Endothelial cell (in vitro differentiated cells): ENCODE measurements around the gene MEIOB. TPM values are rescaled to one million over a fixed set of nuclear protein-coding genes. Genes with fewer than 3 reads are reported as not detected.
"Not testable (repeated sequence)": the region's sequence is repeated elsewhere in the genome, so short reads cannot be mapped to it uniquely, and the experiment has no call there.

Source experiments
- DNase-seq: peaks from one replicate; pipeline ENCODE4 v3.0.0; 2021; ENCODE audit warnings: low spot score
- H3K27ac Mint-ChIP-seq: one replicate; pipeline ENCODE4 v1.8.0; 2021; ENCODE audit warnings: mixed read lengths, inconsistent platforms; ENCODE audit not compliant: unreplicated experiment
- H3K27me3 Mint-ChIP-seq: one replicate; pipeline ENCODE4 v1.8.0; 2021; ENCODE audit warnings: mild to moderate bottlenecking, moderate library complexity, mixed read lengths, inconsistent platforms; ENCODE audit not compliant: unreplicated experiment
- H3K36me3 Mint-ChIP-seq: one replicate; pipeline ENCODE4 v1.8.0; 2021; ENCODE audit warnings: mild to moderate bottlenecking, low read depth, mixed read lengths, inconsistent platforms; ENCODE audit not compliant: unreplicated experiment
- H3K4me1 Mint-ChIP-seq: one replicate; pipeline ENCODE4 v1.8.0; 2021; ENCODE audit warnings: mild to moderate bottlenecking, mixed read lengths, inconsistent platforms; ENCODE audit not compliant: unreplicated experiment
- H3K4me3 Mint-ChIP-seq: one replicate; pipeline ENCODE4 v1.8.0; 2021; ENCODE audit warnings: mild to moderate bottlenecking, mixed read lengths, inconsistent platforms; ENCODE audit not compliant: unreplicated experiment
- H3K9me3 Mint-ChIP-seq: one replicate; pipeline ENCODE4 v1.8.0; 2021; ENCODE audit warnings: mixed read lengths, inconsistent platforms; ENCODE audit not compliant: unreplicated experiment
- CTCF ChIP-seq: fragments of 200-600 bp; sonication (generic); IDR thresholded peaks from one replicate; pipeline ENCODE4 v1.5.0; 2021; ENCODE audit warnings: antibody characterized with exemption; ENCODE audit not compliant: unreplicated experiment
- long read RNA-seq: library from polyadenylated mRNA; unstranded; transcript quantifications from one replicate; pipeline ENCODE4 v2.0.0, GENCODE V29; 2020; ENCODE audit not compliant: unreplicated experiment
- total RNA-seq: library from RNA; stranded (reverse); fragmentation: NEBNext Ultra II Directional; extraction: Animal tissue kit (Norgen Biotek cat#: 25700); gene quantifications from one replicate; pipeline ENCODE4 v1.2.1, GENCODE V29; 2021; ENCODE audit not compliant: unreplicated experiment

The MEIOB gene
- not detected for total RNA-seq
- long read RNA-seq: 0 reads

GRCh38 chr16:1871974-1872635, at the start of gene MEIOB:
Gene MEIOB (minus strand): TSS chr16:1872164. CDS start chr16:1868175, 3,989 bp downstream.
- H3K36me3 Mint-ChIP-seq: no peaks in the 10 kb centered on the region
- H3K4me3 Mint-ChIP-seq: no peak within 1 kb of the TSS
- H3K27ac Mint-ChIP-seq: no peak within 1 kb of the TSS
- peak; percentile 60 for DNase-seq
- H3K4me1 Mint-ChIP-seq: no peaks in the 10 kb centered on the region
- TF ChIP-seq CTCF: no peak
- H3K27me3 Mint-ChIP-seq: peaks cover 1% of the 10 kb centered on the region
- H3K9me3 Mint-ChIP-seq: no peaks in the 10 kb centered on the region

GRCh38 chr16:1920727-1921171, 48.8 kb upstream of the MEIOB start:
- Mint-ChIP-seq H3K4me1 (peaks cover 7% of the 10 kb centered on the region), H3K4me3 (peak overlapping the region; percentile 24), H3K27me3 (peaks cover 27% of the 10 kb centered on the region), H3K36me3 (peaks cover 5% of the 10 kb centered on the region), H3K9me3 (no peaks in the 10 kb centered on the region), H3K27ac (no peak overlapping the region)
- DNase-seq: peak; percentile 59
- TF ChIP-seq CTCF: no peak

- H3K36me3 Mint-ChIP-seq, DNase-seq, H3K4me3 Mint-ChIP-seq, H3K9me3 Mint-ChIP-seq, H3K27ac Mint-ChIP-seq: not testable (repeated sequence)
- H3K27me3 Mint-ChIP-seq: peaks cover 32% of the 10 kb centered on the region
- peaks cover 12% of the 10 kb centered on the region for H3K4me1 Mint-ChIP-seq
Observed at GRCh38 chr16:1920122-1920521, 48.2 kb upstream of the MEIOB start.

DNA sequence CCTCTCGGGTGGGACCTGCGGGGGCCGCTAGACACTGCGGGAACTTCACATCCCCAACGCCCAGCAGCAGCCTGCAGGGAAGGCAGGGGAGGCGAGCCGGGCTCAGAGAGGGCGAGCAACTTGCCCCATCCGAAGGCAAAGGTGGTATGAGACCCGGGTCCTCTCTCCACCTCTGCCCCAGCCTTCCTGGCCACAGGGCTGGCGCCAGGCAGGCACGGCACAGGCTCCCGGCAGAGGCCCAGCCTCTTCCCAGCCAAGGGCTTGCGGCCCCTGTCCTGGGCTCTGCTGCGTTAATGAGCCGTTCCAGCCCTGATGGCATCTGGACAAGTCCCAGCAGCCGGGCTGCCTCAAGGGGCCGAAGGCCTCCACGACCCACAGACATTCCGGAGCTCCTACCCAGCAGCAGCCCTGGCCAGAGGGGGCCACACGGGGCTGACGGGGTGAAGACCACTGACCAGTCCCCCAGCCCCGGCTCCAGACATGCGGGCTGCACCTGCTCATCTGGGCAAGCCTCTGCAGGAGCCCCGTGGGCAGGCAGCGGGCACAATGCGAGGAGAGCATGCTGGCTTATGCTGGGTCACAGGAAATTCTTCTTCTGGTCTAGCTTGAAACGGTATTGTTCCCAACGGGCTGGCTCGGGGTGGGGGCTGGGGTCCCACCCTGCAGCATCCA, 47.5 kb upstream of the MEIOB start:
- Mint-ChIP-seq H3K9me3 (no peaks in the 10 kb centered on the region), H3K4me3 (no peak overlapping the region), H3K4me1 (peaks cover 16% of the 10 kb centered on the region), H3K27ac (no peak overlapping the region), H3K27me3 (peaks cover 34% of the 10 kb centered on the region), H3K36me3 (peaks cover 5% of the 10 kb centered on the region)
- no peak for TF ChIP-seq CTCF
- DNase-seq: no peak

- H3K9me3 Mint-ChIP-seq: no peaks in the 10 kb centered on the region
- H3K27me3 Mint-ChIP-seq: peaks cover 31% of the 10 kb centered on the region
- no peak within 1 kb of the TSS for H3K27ac Mint-ChIP-seq
- TF ChIP-seq CTCF: no peak
- no peak for DNase-seq
- H3K4me1 Mint-ChIP-seq: peaks cover 16% of the 10 kb centered on the region
- peaks cover 5% of the 10 kb centered on the region for H3K36me3 Mint-ChIP-seq
- H3K4me3 Mint-ChIP-seq: no peak within 1 kb of the TSS
Observed at GRCh38 chr16:1918351-1919326, 46.7 kb upstream of the MEIOB start, which contains the start of gene HS3ST6. Gene HS3ST6 (minus strand): TSS chr16:1918415. CDS start chr16:1918323, 92 bp downstream.
